IPS DF 4.7 (cell line): Measurements from ENCODE around the gene SNX1.
"Not testable (repeated sequence)": the region's sequence is repeated elsewhere in the genome, so short reads cannot be mapped to it uniquely, and the experiment has no call there.

ENCODE experiments used
- DNase-seq: peaks from one replicate; pipeline ENCODE4 v3.0.0-alpha.2; 2013; ENCODE audit warnings: low spot score; ENCODE audit errors: extremely low read depth

Gene SNX1, protein sequence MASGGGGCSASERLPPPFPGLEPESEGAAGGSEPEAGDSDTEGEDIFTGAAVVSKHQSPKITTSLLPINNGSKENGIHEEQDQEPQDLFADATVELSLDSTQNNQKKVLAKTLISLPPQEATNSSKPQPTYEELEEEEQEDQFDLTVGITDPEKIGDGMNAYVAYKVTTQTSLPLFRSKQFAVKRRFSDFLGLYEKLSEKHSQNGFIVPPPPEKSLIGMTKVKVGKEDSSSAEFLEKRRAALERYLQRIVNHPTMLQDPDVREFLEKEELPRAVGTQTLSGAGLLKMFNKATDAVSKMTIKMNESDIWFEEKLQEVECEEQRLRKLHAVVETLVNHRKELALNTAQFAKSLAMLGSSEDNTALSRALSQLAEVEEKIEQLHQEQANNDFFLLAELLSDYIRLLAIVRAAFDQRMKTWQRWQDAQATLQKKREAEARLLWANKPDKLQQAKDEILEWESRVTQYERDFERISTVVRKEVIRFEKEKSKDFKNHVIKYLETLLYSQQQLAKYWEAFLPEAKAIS

DNA sequence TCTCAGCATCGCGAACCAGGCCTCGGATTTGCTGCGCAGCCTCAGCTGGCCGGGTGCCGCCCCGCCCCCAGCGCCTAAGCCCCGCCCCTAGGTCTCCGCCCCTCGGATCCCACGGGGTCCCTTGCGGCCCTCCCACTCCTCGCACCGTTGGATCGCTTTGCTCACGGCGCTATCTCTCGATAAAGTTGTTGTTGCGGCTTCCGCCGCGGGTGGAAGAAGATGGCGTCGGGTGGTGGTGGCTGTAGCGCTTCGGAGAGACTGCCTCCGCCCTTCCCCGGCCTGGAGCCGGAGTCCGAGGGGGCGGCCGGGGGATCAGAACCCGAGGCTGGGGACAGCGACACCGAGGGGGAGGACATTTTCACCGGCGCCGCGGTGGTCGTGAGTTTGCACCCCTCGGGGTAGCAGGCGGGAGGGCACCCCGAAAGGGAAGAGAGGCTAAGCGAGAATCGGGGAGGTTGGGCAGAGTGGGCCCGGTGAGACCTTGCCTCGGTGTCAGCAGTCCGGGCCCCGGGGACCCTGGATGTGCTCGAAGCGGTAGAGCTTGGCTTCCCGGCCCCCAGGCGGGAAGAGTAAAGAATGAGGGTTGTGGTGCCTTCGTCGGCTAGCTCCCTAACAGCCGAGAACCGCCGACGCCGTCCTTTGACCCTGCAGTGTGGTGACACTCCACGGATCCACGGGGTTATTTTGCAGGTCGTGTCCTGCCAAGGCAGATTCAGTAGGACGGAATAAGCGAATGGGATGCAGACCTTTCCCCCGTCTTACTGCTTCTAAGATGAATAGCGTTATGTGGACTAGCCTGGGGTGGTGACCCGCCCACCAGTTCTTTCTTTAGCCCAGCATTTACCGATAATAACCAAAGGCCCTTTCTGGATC lies at the start of gene SNX1:
Gene SNX1, plus strand, starts transcription at position 188 of the 873 bp plus-strand sequence. Its CDS starts 32 bp downstream, at position 220.
- DNase-seq, result no peak

DNA sequence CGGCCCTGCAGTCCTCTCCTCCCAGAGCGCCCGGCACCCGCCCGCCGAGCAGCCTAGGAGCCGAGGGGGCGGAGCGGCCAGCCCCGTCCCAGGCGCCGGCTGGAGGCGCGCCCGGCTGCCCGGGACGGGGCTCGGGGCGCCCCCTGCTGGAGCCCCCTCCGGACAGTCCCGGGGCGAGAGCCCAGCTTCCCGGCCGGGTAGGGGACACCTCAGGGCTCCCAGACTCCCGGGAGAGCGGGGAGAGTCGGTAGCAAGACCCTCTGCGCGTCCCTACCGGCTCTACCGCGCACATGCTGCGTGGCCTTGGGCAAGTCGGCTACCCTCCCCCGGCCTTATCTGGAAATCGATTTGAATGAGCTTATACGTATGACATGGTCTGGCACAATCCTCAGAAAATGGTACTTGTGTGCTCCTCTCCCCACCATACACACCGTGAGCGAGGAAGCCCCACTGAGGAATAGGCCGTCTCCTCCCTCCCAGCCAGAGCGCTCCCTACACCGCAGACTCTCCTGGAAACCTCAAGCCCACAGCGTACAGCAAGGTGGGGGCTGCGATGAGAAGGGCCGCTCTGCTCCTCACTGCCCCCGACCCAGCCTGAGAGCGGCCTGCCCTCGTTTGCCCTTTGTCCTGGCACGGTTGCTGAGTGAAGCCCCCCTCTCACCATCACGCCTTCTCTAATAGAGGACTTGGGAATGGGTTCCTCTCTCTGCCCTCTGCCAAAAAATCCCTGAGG lies 49.2 kb upstream of the SNX1 start, which contains the start of gene DAPK2:
Gene DAPK2, minus strand, starts transcription at position 65 of the 733 bp plus-strand sequence. CDS start 6,224 bp downstream, outside the sequence.
- DNase-seq, result no peak

DNA sequence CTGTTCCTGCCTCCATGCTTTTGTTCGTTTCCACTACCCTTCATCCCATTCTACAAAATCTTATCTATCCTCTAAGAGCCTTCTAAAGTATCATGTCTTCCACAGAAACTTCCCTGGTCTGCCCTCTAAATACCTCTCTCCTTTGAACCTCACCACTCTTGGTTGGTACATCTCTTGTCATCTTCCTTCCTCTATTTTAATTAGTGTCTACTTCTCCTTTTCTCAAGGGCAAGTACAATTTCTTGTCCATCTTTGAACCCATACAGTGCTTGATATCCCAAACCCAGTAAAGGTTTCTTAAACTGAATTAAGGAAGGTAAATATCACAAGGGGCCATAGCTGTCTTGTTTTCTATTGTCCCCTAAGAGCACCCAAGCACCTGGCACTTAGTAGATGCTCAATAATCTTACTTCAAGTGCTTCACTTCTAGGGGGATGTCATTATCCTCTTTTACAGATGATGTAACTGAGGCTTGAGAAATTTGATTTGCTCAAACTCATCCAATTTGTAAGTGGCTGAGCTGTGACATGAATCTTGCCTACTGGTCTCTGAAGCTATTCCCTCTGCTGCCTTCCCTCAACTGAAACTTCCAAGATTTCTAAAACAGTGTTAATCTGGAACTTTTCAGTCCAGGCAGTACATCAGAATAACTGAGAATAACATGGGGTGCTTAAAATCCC lies 46.9 kb upstream of the SNX1 start:
- no peak for DNase-seq

DNA sequence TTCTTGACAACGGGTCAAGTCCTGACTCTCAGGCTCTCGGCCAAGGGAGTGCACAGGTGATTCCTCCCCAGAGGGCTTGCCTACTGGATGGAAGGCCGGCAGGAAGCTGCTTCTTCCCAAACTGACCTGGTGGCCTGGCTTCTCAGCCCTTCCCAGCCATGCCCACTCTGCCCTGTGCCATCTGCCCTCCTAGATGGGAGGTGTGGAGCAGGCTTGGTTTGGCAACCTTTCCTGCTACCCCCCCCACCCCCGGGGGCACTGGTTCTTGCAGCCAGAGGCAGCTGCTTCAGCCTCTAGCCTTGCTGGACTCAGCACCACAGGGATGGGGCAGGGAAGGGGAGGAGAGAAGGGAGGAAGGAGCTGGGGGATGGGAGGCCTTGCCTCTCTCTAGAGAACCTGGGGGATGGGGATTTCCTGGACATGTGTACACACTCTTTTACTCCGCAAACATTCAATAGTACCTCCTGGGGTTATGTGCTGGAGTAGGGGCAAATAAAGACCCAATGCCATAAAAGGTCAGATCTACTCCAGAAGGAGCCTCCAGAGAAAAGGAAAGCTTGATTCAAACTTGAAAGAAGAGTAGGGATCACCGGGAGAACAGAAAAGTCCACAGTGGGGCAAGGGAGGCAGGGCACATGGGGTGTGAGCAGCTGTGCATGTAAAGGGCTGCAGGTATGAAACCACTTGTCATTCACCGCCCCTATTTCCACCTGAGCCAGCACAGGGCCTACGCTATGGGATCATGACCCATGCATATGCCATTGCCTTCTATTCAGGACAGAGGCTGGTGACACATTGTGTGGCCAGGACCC lies 45.3 kb upstream of the SNX1 start:
- DNase-seq, result no peak

DNA sequence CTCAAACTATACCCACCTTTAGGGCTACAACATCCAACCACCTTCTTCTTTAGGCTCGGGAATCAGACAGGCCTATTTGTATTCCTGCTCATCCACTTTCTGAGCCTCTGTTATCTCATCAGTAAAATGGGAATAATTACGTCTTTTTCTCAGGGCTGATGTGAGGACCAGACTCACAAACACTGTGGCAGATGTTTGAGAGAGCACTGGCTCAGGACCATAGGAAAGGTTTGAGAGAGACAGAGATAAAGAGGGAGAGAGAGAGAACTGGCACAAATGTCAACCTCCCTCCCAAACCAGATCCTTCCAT lies 44.7 kb upstream of the SNX1 start:
- DNase-seq, result no peak

DNA sequence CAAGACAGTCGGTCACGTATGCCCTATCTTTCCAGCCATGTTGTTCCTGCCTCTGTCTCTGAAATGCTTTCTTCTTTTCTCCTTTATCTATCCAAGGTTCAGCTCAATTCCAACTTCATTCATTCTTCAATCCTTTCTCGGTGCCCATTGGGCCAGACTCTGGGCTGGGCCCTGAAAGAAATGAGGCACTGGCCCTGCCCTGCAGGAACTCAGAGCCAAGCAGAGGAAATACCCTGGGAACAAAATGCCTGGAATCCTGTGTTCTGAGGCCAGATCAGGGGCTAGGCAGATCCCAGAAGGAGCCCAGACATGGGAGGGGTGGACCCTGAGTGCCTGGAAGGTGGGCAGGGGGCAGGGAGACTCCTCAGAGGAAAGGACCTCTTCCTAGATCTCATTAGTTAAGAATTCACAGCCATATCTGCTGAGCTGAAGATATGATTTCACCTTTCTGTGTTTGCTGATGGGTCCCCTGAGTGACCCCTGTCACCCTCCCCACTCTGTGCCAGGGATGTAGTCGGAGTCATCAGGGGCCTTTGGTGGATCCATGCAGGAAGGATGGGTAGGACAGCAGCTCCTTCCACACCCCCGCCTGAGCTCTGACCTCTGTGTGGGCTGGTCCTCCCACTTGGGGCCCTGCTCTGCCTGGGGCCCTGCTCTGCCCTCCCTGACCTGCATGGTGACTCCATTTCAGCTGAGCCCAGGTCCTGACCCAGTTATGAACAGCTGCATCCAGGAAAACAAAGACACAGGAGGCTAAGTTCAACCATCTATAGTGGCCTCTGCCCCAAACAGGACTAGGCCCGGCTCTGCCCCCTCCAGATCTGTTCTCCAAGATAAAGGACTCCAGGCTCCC lies 44.1 kb upstream of the SNX1 start:
- no peak for DNase-seq

DNA sequence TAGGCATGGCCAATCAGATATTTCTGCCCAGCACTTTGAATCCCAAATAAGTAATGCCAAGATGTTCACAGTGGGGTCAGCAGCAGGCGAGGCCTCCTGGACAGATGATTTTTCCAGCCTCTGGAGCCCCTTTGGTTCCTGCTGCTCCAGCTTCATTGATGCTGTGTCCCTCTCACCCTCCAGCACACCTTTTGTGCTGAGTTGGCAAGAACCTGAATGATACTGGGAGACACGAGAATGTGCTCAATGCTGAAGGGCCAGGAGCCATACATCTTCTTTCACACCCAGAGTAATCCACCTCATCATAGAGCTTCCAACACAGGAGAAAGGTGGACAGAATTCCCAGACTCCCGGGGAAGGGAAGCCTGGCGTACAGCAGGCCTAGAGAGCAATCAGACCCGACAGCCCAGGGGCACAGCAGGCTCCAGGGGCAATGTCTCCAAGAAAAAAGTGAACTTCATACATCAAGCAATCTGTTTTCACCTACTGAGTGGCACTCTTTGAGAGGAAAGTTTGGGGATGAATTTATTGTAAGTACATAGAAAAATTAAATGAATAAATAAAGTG lies 42.8 kb upstream of the SNX1 start:
- DNase-seq, result no peak

DNA sequence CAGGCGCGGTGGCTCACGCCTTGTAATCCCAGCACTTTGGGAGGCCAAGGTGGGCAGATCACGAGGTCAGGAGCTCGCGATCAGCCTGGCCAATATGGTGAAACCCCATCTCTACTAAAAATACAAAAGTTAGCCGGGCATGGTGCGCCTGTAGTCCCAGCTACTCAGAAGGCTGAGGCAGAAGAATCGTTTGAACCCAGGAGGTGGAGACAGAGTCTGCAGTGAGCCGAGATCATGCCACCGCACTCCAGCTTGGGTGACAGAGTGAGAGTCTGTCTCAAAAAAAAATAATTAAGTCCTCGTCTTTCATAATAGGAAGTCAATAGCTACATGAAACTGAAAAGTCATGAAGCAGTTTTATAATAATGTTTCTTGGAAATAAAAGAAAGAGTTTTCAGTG lies 42.1 kb upstream of the SNX1 start:
- DNase-seq, result not testable (repeated sequence)

DNA sequence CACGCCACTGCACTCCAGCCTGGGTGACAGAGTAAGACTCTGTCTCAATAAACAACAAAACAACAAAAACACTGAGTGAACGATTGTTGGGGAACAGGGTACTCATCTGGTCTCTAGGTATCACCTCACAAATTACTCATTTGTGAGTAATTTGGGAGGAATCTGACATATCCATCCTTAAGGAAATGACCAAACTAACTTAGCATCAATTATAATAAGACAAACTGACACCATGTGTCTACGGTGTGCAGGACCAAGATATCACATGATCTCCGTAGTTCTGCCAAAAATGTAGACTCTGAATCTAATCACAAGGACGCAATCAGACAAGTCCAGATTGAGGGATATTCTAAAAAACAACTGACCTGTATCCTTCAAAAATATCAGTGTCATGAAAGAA lies 37.5 kb upstream of the SNX1 start:
- no peak for DNase-seq

DNA sequence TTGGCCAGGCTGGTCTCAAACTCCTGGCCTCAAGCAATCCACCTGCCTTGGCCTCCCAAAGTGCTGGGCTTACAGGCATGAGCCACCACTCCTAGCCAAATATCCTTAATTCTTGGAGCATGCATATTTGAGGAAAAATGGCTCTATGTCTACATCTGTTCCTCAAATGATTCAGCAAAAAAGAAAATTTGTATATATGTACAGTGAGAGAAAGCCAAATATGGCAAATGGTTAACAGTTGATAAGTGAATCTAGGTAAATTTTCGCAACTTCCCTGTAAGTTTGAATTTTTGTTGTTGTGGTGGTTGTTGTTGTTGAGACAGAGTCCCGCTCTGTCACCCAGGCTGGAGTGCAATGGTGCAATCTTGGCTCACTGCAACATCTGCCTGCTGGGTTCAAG lies 36.7 kb upstream of the SNX1 start:
- DNase-seq, result not testable (repeated sequence)

DNA sequence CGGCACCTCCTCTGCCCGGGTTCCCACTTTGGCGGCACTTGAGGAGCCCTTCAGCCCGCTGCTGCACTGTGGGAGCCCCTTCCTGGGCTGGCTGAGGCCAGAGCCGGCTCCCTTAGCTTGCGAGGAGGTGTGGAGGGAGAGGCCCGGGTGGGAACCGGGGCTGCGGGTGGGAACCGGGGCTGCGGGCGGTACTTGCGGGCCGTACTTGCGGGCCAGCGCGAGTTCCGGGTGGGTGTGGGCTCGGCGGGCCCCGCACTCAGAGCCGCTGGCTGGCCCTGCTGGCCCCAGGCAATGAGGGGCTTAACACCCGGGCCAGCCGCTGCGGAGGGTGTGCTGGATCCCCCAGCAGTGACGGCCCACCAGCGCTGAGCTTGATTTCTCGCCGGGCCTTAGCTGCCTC lies 35.1 kb upstream of the SNX1 start:
- DNase-seq, result no peak

DNA sequence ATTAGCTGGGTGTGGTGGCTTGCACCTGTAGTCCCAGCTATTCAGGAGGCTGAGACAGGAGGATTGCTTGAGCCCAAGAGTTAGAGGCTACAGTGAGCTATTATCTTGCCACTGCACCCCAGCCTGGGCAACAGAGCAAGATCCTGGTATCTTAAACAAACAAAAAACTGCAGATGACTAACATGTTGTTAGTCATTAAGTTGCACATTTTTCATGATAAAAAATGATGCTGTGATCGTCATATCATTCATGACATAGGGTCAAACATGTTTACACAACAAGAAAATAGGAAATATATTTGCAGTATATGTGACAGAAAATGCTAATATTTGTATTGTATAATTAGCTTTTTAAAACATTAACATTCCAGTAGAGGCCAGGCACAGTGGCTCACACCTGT lies 29.3 kb upstream of the SNX1 start:
- DNase-seq, result no peak

DNA sequence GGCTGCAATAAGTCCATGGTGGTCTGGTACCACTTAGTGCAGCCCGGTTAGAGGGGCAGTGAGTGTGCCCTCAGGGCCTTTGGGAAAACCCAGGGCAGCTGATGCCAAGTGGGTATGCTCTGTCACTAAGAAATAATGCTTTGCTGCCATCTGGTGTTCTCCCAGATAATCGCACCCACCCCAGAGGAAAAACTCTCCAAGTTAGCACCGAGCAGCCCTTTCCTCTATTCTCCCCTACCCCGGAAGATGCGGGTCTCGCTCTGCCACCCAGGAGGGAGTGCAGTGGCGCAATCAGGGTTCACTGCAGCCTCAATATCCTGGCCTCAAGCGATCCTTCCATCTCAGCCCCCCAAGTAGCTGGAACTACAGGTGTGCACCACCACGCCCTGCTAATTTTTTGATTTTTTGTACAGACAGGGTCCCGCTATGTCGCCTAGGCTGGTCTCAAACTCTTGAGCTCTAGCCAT lies 28.2 kb upstream of the SNX1 start:
- peak; percentile 49 for DNase-seq

DNA sequence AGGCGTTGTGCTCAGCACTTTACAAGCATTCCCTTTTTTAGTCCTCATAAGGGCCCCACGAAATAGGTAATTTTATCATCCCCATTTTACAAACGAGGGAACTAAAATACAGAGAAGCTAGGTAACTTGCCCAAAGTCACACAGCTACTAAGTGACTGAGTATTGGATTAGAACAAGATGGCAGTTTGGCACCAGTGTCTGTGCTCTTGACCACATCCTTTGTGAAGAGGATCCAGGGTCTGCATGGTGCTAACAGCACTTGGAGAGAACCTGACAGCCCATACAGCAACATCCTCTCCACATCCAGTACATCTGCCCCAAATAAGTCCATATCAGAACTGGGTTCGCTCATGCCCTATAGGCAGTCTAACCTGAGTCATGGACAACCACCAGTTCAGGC lies 27.6 kb upstream of the SNX1 start:
- no peak for DNase-seq

DNA sequence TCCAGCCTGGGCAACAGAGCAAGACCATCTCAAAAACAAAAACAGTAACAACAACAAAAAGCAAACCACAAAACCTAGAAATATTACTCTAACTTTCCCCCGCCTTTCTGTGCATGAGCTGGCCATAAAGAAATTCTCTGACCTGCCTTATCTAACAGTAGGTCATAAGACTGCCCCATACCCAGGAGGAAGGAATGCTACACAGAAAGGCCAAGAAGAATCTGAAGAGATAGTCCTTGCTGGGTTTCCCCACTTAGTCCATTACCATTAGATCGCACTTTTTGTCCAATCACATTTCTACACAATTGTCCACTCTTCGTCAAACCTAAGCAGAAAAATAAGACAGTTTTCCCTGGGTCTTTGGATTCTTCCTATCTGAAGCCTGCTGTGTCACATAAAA lies 25.7 kb upstream of the SNX1 start:
- DNase-seq, result no peak

DNA sequence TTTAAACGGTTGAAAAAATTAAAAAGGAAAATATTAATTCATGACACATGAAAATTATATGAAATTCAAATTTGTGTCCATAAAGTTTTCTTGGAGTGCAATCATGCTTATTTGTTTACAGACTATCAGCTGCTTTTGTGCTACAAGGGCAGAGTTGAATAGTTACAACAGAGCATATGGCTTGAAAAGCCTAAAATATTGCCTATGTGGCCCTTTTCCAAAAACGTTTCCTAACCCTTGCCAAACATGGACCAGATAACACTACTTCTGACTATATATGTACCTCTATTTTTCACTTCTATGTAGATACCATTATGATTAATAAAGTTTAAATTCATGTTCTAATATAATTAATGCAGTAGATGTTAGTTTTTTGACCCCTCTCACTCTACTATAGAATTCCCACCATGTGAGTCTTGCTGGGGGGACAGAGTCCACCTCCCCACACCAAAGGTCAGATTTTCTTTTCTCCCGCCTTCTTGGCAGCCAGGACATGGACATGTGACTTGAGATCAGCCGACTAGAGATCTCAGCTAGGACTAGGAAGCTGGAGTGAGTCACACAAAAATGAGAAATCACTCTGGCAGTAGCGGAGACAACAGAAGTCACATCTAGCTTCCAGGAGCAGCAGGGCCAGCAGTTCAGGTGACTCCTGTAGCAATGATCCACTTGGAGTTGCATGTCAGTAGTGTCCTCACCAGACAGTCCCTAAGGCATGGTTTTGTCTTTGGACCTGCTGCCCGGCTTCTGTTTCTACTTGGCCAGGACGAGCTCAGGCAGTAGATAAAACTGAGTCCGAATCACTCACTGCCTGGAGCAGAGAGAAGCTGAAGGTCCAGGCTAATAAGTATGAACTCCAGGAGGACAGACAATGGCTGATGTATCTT lies 24.6 kb upstream of the SNX1 start:
- DNase-seq, result no peak

DNA sequence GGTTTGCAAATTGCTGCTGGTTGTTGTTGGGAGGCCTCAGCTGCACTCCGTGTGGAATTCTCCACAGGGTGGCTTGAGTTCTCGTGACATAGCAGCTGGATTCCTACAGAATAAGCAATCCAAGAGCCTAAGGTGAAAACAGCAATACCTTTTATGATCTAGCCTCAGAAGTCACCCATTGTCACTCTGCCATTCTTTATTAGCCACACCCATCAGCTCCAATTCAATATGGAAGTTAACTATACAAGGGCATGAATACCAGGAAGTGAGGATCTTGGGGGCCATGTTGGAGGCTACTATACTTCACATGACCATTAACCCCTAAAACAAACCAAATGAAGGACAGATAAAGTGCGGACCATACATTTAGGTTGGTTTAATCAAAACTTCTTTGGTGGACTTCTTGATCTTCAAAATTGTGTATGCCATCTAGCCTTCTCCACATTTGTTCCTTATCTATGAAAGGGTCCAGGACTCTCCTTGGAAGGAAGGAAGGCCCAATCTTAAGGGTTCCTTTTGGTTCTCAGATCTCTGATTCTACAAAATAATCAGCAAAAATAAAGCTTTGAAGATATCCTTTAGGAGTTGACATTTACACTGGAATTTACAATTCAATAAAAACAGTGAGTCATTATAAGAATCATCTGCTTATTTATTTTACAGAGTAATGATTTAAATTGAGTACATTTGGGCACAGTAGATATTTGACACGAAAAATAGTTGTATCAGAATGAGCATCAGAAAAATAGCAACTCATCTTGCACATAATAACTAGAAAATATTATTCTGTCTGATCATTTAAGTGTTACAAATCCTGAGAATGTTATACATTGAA lies 23.6 kb upstream of the SNX1 start:
- DNase-seq, result no peak
